Stimulated activated CD8-positive, alpha-beta memory T cell treated with anti-CD3 and anti-CD28 coated beads, Interleukin-4, amount 100 ng/mL, for 24 hours (primary cell): ENCODE results near the gene FMNL3.

ENCODE experiments used
- DNase-seq: peaks from one replicate; pipeline ENCODE4 v3.0.0-alpha.2; 2020; ENCODE audit warnings: low read depth

FMNL3 gene

GRCh38 chr12:49708851-49709250 lies 1.6 kb upstream of the FMNL3 start:
- no peak for DNase-seq

GRCh38 chr12:49707812-49708147 lies 575 bp upstream of the FMNL3 start:
- DNase-seq: no peak

DNA sequence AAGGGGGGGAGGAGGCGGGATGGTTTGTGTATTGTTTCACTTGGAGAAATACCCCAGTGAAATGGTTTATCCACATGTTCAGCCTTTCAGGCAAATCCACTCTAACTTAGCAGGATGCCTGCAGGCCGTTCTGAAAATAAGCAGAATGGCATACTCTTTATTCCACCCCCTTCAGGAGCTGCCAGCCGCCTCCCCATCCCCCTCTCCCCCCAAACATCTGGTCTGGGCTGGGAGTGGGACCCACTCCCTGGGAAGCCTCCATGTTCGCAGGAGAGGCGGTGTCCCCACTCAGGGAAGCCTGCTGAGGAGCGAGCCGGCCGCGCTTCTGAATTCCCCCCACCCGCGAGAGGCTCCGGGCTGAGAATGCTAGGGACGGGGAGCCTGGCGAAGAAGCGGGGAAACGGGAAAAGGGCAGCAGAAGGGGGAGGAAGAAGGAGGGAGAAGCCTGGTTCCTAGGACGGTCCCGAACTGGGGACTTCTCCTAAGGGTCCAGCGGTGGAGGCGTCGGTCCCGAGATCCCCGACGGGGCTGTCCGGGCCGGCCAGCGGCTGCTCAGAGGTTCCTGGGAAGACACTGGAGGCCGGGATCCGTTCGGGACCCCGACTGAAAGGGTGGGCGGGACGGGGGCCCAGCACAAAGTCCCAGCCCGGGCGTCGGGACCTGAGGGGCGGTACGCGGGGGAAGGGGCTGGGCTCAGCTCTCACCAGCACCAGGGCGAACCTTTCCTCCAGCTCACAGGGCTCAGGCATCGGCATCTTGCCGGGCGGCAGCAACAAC lies 666 bp downstream of the FMNL3 start:
- no peak for DNase-seq

DNA sequence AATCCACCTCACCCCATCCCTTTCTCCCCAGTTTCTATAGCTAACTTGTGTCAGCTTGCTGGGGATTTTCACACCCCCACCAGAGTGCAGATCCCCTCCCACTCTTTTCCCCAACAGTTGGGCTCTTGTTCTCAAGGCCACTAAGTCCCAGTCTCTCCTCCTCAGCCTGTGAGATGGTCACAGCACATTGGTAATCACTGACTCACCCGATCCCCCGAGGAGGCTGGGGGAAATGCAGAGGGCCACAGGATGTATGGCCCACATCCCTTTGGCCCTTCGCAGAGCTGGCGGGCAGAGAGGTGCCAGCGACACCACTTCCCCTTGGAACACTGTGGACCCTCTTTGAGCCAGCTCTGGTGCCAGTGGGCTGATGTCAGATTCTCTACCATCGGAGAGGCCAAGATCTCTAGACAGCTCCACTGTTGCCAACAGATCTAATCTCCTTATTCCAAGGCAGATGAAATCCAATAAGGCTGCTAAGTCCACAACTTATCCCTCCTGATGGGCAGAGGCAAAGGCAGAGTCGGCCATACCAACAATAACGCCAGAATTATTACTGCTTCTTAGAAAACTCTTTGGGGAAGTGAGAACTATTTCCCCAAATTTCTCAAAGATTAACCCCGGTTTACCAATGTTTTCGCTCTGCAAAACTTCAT lies 1.6 kb downstream of the FMNL3 start:
- peak; percentile 15 for DNase-seq

DNA sequence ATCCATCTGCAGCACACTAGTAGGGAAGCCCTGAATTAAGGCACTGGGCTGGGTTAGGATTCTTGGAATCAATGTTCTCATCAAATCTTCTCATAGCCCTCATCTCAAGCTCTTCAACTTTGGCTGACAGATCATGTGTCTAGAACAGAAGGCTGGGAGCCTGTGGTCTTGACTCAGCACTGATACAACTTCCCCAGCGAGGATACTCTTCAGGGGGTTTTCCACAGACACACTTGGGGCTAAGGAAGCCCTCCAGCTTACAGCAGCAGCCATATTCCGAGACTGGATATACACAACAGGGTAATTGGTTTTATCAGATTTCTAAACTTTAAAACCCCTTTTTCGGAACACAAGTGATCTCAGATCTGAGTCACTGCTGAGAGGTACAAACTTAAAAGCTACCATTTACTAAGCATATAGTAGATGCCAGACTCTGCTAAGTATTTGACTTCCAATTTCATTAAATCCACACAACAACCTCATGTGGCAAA lies 3.5 kb downstream of the FMNL3 start:
- DNase-seq: peak; percentile 35

DNA sequence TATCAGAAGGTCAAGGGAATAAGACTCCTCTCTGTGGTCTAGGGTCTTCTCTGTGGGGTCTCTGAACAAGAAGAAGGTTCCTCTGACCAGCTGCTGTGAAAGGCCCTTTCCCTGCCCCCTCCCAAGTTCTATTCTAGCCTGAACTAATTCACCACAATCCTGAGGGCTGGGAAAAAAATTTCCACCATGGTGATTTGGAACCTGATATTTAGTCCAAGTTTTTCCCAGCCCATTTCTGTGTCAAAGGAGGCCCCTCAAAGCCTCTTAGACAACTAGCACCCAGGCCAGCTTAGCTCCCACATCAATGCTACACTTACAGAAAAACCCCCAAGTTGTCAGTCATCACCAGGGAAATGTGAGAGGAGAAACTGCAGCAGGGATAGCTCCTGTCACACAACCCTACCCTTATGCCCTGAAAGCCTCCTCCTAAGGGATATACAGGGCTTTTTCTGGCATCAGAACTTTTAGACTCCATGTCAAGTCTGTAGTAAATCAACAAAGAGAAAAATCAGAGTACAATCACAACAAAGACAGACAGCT lies 4.5 kb downstream of the FMNL3 start:
- DNase-seq: no peak

- DNase-seq: no peak
Observed at GRCh38 chr12:49702009-49702408, 5.2 kb downstream of the FMNL3 start.

DNA sequence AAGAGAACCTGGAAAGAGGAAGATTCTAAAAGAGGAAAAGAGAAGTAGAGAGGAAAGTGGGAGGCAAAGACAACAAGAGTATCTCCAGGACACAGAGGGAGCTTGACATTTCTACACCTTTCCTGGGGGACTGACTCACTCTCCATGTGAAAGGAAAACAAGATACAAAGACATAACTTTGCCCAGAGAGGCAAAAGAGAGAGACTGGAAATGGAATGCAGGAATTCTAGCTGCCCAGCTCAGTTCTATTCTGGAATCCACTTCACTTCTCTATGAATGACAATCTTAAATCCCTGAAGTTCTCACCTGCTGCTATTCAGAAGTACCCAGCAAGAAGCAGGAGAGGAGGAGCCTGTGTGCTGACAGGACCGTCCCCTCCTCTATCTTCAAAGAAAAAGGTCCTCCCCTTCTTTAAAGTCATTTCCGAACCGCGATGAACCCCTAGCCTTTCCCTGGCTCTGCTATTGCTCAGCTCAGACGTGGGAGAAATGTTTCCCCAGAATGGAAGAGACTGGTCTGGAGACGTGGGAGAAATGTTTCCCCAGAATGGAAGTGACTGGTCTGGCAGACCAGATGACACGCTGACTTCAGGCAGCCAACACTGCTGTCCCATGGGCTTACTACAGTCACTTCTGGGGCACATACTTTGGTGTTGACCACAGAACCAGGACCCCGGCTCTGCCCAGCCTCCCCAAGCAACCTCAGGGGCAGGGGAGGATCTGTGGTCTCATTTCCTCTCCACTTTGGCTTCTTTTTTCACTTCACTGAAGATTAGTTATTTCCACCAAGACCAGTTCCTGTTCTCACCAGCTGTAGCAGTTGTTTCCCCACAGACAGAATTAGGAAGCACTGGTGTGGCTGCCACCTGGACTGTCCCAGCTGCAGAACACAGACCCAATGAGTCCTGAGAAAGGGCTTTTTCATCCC lies 8.3 kb downstream of the FMNL3 start:
- peak; percentile 43 for DNase-seq

GRCh38 chr12:49697808-49698207 lies 9.4 kb downstream of the FMNL3 start:
- DNase-seq: no peak

DNA sequence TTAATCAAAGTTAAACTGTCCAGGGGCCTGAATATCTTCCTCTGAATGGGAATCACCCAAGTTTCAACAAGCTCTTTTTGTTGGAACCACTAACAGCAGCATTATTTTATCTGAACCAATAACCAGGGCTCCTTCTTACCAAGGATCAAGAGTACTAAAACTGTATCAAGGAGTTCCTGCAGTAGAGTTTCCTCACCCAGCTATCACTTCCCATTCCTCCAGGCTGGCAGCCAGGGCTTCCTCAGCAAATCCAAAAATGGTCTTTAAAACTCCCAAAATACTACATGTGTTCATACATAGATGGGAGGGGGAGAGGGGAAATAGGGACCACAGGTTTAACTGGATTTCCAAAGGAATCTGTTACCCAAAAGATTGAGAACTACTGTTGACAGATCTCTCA lies 10.5 kb downstream of the FMNL3 start:
- DNase-seq: no peak

DNA sequence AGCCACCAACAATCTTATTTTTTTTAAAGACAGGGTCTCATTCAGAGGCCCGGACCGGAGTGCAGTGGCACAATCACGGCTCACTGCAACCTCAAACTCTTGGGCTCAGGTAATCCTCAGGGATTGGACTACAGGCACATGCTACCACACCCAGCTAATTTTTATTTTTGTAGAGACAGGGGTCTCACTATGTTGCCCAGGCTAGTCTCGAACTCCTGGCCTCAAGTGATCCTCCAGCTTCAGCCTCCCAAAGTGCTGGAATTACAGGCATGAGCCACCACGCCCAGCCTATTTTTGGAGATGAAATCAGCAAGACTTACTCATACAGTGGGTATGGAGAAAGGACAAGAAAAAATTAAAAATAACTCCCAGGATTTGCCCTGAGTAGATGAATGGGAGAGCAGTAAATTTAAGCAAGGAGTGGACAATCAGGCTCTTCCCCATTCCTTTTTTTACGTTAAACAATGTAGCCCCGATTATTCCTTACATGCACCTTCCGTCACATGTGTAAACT lies 13.2 kb downstream of the FMNL3 start:
- no peak for DNase-seq

DNA sequence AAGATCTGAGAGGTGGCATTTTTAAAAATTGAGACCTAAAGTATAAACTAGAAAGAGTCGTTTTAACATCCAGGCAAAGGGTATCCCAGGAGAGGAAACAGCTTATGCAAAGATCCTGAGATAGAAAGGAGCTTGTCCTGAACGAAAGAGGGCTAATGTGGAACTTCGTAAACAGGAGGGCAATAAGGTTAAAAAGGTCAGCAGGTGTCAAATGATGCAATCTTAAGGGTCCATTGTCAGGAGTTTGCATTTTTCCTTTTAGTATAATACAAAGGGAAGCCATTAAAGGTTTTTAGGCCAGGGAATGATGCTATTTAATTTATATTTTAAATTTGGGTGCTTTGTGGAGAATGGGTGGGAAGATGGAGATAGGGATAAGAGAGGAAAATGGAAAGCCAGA lies 14.4 kb downstream of the FMNL3 start:
- no peak for DNase-seq

- no peak for DNase-seq
Observed at GRCh38 chr12:49689785-49690184, 17.4 kb downstream of the FMNL3 start.

GRCh38 chr12:49689237-49689636 lies 18.0 kb downstream of the FMNL3 start:
- DNase-seq: no peak

- no peak for DNase-seq
Observed at GRCh38 chr12:49687941-49688340, 19.3 kb downstream of the FMNL3 start.

- DNase-seq: no peak
Observed at GRCh38 chr12:49684310-49684854, 22.8 kb downstream of the FMNL3 start.

DNA sequence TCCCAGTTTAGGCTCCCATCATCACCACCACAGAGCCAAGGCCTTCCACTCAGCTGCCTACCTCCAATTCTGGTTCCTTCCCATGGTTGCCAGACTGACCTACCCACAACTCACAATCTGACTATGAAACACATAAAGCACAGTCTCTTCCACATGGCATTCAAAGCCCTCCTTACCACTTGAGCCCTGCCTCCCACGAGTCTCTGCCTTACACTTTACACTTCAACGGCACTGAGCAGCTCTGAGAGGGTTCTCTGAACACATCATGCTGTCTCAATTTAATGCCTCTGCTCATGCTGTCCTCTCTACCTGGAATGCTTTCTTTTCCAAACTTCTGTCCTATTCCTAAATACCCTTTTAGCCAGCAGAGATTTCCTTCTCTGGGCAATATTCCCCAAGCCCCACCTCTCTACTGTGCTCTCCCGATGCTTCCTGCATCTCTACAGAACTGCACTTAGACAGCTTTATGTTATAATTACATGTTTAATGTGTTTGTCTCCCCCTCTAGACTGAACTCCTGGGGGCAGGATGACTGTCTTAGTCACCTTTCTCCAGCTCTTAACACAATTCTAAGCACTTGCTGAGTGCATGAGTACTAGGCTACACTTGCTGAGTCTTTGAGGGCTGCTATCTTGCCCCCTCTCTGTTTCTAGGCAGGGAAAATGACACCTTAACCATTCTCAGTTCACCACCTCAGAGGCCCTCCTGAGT lies 23.5 kb downstream of the FMNL3 start:
- no peak for DNase-seq

GRCh38 chr12:49680075-49680474 lies 27.1 kb downstream of the FMNL3 start:
- DNase-seq: no peak

- DNase-seq: no peak
Observed at GRCh38 chr12:49678711-49679110, 28.5 kb downstream of the FMNL3 start.

- DNase-seq: no peak
Observed at GRCh38 chr12:49675137-49675536, 32.1 kb downstream of the FMNL3 start.

DNA sequence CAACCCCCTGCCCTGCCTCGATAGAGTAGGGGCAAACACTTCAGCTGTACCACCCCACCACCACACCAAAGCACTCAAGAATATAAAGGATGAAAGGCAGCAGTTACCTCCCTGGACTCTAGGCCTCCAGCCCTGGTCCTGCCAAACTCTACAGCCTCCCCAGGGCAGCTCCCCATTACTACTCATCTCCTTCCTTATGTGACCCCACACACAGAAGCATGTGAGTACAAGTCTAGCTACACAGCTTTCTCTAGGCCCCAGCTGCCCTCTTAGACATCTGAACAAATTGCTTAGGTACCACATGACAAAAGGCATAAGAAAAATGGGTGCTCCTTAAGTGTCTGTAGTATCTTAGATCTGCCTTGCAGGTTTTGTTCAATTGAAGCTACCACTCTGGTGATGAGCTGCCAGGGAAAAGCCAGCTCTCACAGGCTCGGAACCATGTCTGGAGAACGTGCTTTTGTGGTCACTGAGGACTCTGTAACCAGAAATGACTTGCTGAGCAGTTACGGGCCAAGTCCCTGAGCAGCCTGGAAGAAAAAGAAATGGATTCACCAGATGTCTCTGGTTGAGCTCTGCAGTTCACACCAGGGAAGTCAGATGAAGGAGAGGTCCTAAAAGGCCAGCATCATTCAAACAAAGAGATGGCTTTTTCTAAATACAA lies 32.8 kb downstream of the FMNL3 start:
- no peak for DNase-seq
